GM12891 (cell line): ENCODE data around the gene SPSB3.

Source experiments
- DNase-seq: peaks from one replicate; pipeline ENCODE4 v3.0.0; 2011; ENCODE audit warnings: low spot score; ENCODE audit not compliant: insufficient read length
- FAIRE-seq: peaks from 2 replicates; lab custom pipeline; 2011; peaks lifted over from hg19 to GRCh38; lab: Jason Lieb, UNC
- PAX5 ChIP-seq: IDR thresholded peaks from 2 replicates; pipeline ENCODE4 v1.6.1; 2011; ENCODE audit warnings: low read length, moderate library complexity, mild to moderate bottlenecking; ENCODE audit not compliant: insufficient read depth, severe bottlenecking
- POLR2A ChIP-seq: IDR thresholded peaks from 2 replicates; pipeline ENCODE4 v1.6.1; 2011; ENCODE audit warnings: low read depth, low read length, control low read depth
- POLR2AphosphoS5 ChIP-seq: IDR thresholded peaks from 2 replicates; pipeline ENCODE4 v1.6.1; 2011; ENCODE audit warnings: low read depth, low read length, control low read depth
- POU2F2 ChIP-seq: IDR thresholded peaks from 2 replicates; pipeline ENCODE4 v1.6.1; 2011; ENCODE audit warnings: low read depth, mild to moderate bottlenecking, control low read depth, low read length, moderate library complexity
- SPI1 ChIP-seq: IDR thresholded peaks from 2 replicates; pipeline ENCODE4 v1.6.1; 2011; ENCODE audit warnings: low read depth, low read length, control low read depth
- TAF1 ChIP-seq: IDR thresholded peaks from 2 replicates; pipeline ENCODE4 v1.6.1; 2011; ENCODE audit warnings: low read depth, low read length, control low read depth

SPSB3 gene

GRCh38 chr16:1769402-1770300 lies 12.7 kb downstream of the SPSB3 start:
- no peak for FAIRE-seq
- TF ChIP-seq TAF1 (no peak), POLR2A (peak; percentile 66)
- DNase-seq = no peak

- FAIRE-seq (no peak), DNase-seq (no peak)
- TF ChIP-seq SPI1 = no peak
- TF ChIP-seq POLR2AphosphoS5 = peak; percentile 13; the same call in 1 of the 2 replicates
Measured at GRCh38 chr16:1768767-1769401, 13.5 kb downstream of the SPSB3 start.

- TF ChIP-seq PAX5 = no peak
- TF ChIP-seq POLR2A = peak; percentile 34; the same call in 1 of the 2 replicates
- FAIRE-seq = no peak
Measured at GRCh38 chr16:1768061-1768766, 14.2 kb downstream of the SPSB3 start.

GRCh38 chr16:1767116-1767994 lies 15.0 kb downstream of the SPSB3 start:
- DNase-seq (no peak), FAIRE-seq (no peak)
- TF ChIP-seq POLR2A = no peak
- TF ChIP-seq POU2F2 = no peak
- TF ChIP-seq POLR2AphosphoS5 = no peak
- TF ChIP-seq PAX5 = no peak
- no peak for TF ChIP-seq TAF1
- TF ChIP-seq SPI1 = no peak

More at GRCh38 chr16:1768061-1768766, 14.2 kb downstream of the SPSB3 start:
- DNase-seq = no peak

GRCh38 chr16:1766701-1767100 lies 15.7 kb downstream of the SPSB3 start:
- no peak for TF ChIP-seq PAX5
- TF ChIP-seq POLR2AphosphoS5 = no peak
- no peak for TF ChIP-seq POLR2A
- no peak for TF ChIP-seq SPI1
- TF ChIP-seq TAF1 = no peak
- no peak for TF ChIP-seq POU2F2
- FAIRE-seq = no peak
- DNase-seq = no peak

- DNase-seq (no peak), FAIRE-seq (no peak)
- TF ChIP-seq TAF1 (no peak), POU2F2 (no peak), POLR2AphosphoS5 (no peak), POLR2A (no peak)
Measured at GRCh38 chr16:1766231-1766630, 16.1 kb downstream of the SPSB3 start.

GRCh38 chr16:1765826-1766225 lies 16.5 kb downstream of the SPSB3 start:
- no peak for DNase-seq
- TF ChIP-seq TAF1 (no peak), PAX5 (no peak), POLR2A (no peak), SPI1 (no peak), POLR2AphosphoS5 (no peak), POU2F2 (no peak)
- no peak for FAIRE-seq

- no peak for DNase-seq
- TF ChIP-seq PAX5 = no peak
- no peak for TF ChIP-seq TAF1
- no peak for TF ChIP-seq POU2F2
- no peak for TF ChIP-seq POLR2AphosphoS5
- TF ChIP-seq POLR2A = no peak
- TF ChIP-seq SPI1 = no peak
- FAIRE-seq = no peak
Measured at GRCh38 chr16:1764971-1765370, 17.4 kb downstream of the SPSB3 start.

- TF ChIP-seq PAX5 = no peak
- no peak for TF ChIP-seq POLR2AphosphoS5
- no peak for TF ChIP-seq SPI1
- TF ChIP-seq POLR2A = no peak
- no peak for TF ChIP-seq TAF1
- TF ChIP-seq POU2F2 = no peak
- FAIRE-seq = no peak
- no peak for DNase-seq
Measured at GRCh38 chr16:1763521-1764511, 18.6 kb downstream of the SPSB3 start.
